ENCODE measurements around the gene CEP350.

Gene CEP350

DNA sequence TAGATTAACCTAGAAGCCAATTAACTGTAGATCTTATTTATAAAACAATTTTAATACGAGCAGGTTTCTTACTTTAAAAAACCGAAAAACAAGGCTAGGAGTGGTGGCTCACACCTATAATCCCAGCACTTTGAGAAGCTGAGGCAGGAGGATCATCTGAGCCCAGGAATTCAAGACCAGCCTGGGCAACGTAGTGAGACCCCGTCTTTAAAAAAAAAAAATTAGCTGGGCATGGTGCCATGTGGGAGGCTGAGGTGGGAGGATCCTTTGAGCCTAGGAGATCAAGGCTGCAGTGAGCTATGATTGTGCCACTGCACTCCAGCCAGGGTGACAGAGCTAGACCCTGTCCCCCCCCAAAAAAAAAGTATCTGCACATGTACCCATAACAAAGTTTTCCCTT lies 110.8 kb downstream of the CEP350 start:
- DNase-seq = no peak

- no peak for DNase-seq
Observed at GRCh38 chr1:180066150-180066549, 111.5 kb downstream of the CEP350 start.

DNA sequence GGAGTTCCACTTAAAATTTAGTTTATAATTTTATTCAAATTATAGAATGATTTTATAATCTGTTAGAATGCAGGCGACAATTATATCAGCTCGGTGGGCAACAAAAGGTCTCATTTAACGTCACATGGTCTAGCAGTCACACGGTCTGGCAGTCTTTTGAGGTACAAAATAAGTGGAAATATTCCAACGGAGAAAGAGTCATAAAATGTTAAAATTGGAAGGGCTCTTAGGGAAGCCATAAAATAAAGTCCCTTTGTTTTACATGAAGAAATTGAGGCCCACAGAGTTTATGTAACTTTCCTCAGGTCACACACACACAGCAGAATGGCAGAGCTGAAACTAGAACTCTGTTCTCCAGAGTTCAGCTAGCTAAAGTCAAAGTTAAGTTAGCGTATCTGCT lies 115.7 kb downstream of the CEP350 start:
- DNase-seq = no peak

- no peak for DNase-seq
Observed at GRCh38 chr1:180071759-180072158, 117.1 kb downstream of the CEP350 start.

- no peak for DNase-seq
Observed at GRCh38 chr1:180080439-180080838, 125.8 kb downstream of the CEP350 start.

- no peak for DNase-seq
Observed at GRCh38 chr1:180081474-180081873, 126.9 kb downstream of the CEP350 start.

GRCh38 chr1:180083164-180083563 lies 128.6 kb downstream of the CEP350 start:
- DNase-seq = no peak

GRCh38 chr1:180084867-180085266 lies 130.3 kb downstream of the CEP350 start:
- no peak for DNase-seq

DNA sequence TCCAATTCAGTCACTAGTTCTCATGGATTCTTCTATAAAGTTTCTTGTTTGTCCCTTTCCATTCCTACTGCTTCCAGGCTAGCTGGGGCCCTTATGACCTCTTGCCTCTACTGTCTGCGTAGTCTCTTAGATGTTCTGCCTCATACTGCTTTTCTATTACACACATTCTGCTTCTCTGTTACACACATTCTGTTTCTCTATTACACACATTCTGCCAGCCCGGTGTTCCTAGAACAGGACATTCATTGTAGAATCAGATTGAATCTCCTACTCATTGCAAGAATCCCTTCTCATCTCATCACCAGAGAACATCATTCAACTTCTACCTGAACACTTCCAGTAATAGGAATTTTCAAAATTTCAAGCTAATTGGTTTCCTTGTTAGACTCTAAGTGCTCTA lies 130.7 kb downstream of the CEP350 start:
- no peak for DNase-seq

- no peak for DNase-seq
Observed at GRCh38 chr1:180092931-180093650, 138.5 kb downstream of the CEP350 start.

- DNase-seq = no peak
Observed at GRCh38 chr1:180094705-180095295, 140.2 kb downstream of the CEP350 start.

- DNase-seq = no peak
Observed at GRCh38 chr1:180096584-180097325, 142.1 kb downstream of the CEP350 start.

- no peak for DNase-seq
Observed at GRCh38 chr1:180097326-180097605, 142.7 kb downstream of the CEP350 start.

DNA sequence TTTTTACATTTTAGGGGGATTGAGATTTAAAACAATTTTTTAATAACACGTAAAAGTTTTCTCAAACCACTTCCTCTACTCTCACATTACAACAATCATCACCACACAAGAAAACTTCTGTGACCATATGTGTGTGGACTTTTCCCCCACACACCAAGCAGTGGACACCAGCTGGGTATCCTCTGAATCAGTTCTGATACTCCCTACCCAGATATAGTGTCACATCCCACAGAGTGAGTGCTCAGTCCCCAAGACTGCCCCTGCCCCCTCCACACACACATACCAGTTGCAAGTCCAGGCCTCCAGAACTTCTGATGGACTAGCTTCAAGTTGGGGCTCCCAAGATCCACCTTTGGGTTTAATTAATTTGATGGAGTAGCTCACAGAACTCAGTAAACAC lies 146.8 kb downstream of the CEP350 start:
- DNase-seq = no peak

DNA sequence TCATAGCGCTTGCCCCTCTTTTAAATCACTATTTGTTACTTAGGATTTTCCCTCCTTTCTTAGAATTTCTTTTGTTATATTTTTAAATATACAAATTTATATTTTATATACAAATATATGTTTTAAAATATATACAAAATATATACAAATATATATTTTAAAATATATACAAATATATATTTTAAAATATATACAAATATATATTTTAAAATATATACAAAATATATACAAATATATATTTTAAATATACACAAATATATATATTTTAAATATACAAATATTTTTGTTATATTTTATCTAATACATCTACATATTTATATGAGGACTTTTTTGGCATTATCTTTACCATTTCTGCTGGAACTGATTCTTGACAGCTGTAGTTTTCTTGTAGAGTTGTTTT lies 149.2 kb downstream of the CEP350 start:
- no peak for DNase-seq

DNA sequence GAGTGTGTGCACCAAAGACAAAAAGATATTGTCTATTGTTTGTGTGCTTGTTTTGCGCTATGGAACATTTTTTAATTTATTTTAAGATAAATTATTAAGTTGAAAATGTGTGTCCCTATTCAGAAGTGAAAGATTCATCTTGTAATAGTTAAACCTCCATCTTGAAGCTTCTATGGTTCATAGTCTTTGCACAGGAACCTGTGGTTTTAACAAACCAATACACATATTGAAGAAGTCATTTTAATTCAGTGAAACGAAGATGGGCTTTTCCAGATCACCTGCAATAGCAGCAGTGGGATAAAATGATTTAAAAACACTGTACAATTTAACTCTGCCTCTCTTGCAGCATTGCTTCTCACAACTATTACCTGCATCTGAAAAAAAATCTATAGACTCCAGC lies 157.5 kb downstream of the CEP350 start:
- no peak for DNase-seq

GRCh38 chr1:180112984-180113647 lies 158.5 kb downstream of the CEP350 start:
- no peak for DNase-seq

DNA sequence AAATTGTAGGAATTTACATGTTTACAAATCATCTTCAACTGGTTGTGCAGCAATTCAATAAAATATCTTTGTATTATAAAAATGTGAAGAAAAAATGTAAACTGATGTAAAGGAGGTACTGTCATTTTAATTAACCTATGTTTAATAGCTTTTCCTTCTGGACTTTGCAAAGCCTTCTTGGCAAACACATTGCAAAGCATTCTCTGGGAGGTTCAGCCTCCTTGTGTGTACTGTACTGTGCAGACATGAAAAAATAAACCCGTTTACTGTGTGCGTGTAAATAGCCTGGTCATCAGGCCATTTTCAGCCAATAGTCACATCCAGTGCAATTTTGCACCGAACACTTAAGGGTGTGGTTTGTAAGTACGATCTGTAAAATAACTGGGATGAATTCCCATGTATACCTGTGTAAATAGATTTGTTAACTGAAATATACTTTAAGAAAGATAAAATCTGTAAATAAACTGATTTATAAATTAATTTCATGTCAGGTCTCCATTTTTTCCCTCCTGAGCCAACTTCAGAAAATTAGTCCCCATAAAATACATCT lies 159.9 kb downstream of the CEP350 start:
- no peak for DNase-seq

DNA sequence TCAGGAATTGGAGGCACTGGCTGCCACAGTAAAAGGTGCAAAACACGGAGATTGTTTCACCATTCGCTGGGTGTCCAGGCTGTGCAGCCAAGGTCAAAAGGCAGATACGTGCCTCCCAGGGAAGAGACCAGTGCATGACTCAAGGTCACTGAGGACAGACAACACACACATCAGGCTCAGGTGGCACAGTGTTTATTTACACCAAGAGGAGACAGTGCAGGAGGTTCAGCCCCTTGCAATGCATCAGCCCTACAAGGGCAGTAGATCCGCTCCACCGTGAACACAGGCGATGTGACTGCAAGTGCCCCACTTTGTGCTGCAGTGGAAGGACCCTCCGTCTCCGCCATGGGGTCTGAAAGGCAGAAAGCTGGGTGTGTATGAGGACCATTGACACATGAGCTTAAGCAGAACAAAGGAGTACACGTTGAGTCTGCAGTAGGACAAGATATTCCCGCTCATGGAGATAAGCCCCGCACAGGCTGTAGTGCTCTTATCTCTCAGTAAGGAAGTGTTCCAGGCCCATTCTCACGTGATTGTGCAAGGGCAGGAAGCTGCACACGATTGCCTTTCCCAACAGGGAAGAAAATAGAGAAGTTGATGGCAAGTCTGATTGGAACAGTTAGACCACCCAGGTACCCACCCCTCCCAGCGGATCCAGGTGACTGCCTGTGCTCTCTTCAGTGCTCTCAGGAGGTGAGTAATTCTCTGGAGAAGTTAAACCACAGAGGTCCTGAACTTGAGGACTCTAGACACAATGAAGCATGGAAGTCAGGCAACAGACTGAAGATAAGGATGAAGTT lies 162.6 kb downstream of the CEP350 start:
- no peak for DNase-seq

GRCh38 chr1:180117764-180118116 lies 163.1 kb downstream of the CEP350 start:
- DNase-seq = no peak

DNA sequence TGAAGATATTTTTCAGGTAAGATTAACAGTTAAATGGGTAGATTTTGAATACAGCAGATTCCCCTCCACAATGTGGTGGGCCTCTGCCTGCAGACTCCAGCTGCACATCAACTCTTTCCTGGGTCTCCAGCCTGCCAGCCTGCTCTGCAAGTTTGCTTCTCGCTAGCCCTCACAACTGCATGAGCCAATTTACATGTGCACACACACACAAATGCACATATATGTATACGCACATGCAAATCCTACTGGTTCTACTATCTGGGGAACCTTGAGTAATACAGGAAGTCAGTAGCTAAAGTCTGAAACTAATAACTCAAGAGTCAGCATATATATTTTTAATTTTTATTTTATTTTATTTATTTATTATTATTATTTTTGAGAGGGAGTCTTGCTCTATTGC lies 165.2 kb downstream of the CEP350 start:
- no peak for DNase-seq

DNA sequence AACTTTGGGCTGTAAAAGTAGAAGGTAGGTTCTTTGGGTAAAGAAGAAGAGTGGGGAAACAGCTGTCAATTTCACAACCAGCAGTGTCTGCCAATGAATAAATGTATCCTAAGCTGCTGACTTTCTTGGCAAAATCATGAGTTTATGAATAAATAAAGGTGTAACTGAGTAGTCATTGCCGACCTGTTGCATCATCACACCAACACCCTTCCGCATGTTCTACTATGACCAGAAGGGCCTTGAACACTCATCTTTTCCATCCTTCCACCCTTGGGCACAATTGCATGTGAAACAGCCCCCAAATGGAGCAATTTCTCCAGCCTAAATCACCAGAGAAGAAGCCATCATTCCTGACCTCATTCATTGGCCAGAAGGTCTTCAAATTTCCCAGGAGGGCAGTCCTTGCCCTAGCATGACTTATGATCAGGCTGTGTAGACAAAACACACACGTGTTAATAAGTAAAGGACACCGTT lies 168.9 kb downstream of the CEP350 start:
- DNase-seq = no peak

DNA sequence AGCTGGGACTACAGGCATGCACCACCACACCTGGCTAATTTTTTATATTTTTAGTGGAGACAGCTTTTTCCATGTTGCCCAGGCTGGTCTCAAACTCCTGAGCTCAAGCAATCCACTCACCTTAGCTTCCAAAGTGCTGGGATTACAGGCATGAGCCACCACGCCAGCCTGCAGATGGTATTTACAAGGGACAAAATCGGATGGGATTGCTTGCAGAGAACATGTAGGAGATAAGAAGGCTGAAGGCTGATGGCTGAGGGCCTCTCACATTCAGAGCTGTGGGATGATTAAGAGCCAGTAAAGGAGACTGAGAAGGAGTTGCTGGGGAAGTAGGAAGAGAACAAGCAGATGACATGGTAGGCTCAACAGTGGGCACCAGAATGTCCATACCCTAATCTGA lies 176.0 kb downstream of the CEP350 start:
- no peak for DNase-seq

Data from NCI-H2171 treated with DMSO at 0.1 percent for 48 hours (cell line).